GM12878 (cell line): ENCODE data around the gene C3orf20. TPM values are rescaled to one million over a fixed set of nuclear protein-coding genes. Genes with fewer than 3 reads are reported as not detected.

ENCODE experiments used
- ATAC-seq: fragments of 200-7000 bp; cut with Tn5 transposase; 3 replicates; pipeline ENCODE4 v1.9.1; 2020; ENCODE audit warnings: mild to moderate bottlenecking, moderate library complexity
- BruUV-seq: library from RNA; stranded (reverse); fragments of 400-500 nt; replicated peaks from 2 replicates; lab custom pipeline; 2021; lab: Mats Ljungman, UMichigan
- CTCF ChIA-PET: fragments of 300-600 bp; sonication (Branson Sonifier 250); formaldehyde crosslinking; extraction: SDS; loops from one replicate; lab custom pipeline; 2021; ENCODE audit warnings: inconsistent platforms; lab: Yijun Ruan, JAX
- POLR2A ChIA-PET: fragments of 350-600 bp; formaldehyde crosslinking; extraction: SDS; loops from one replicate; lab custom pipeline; 2021; ENCODE audit warnings: inconsistent platforms; lab: Charles Lee
- RAD21 ChIA-PET: fragments of 300-600 bp; sonication (Branson Sonifier 250); formaldehyde crosslinking; loops from one replicate; lab custom pipeline; 2023; ENCODE audit warnings: antibody characterized with exemption; ENCODE audit not compliant: unreplicated experiment; lab: Charles Lee
- SMC1A ChIA-PET: fragments of 300-600 bp; sonication (Branson Sonifier 250); formaldehyde crosslinking; loops from one replicate; lab custom pipeline; 2023; ENCODE audit not compliant: unreplicated experiment, uncharacterized antibody; lab: Charles Lee
- DNase-seq: peaks from one replicate; pipeline ENCODE4 v3.0.0-alpha.2; 2011; ENCODE audit warnings: low read depth, low spot score
- FAIRE-seq: peaks from 3 replicates; lab custom pipeline; 2011; peaks lifted over from hg19 to GRCh38; lab: Jason Lieb, UNC
- H2AFZ ChIP-seq: 2 replicates; pipeline ENCODE4 v1.6.0; 2011; ENCODE audit warnings: low read depth, low read length, control low read depth; ENCODE audit not compliant: control insufficient read depth
- H3K27ac ChIP-seq: 2 replicates; pipeline ENCODE4 v1.5.1; 2011; ENCODE audit warnings: control low read depth; ENCODE audit not compliant: control insufficient read depth, insufficient read depth
- H3K27me3 ChIP-seq, 2 experiments: replicated peaks in 1 of 2; 2 replicates each; pipeline versions ENCODE4 v1.6.0 to v1.6.1; 2011; ENCODE audit warnings: low read length in 1 of 2; ENCODE audit not compliant: control insufficient read depth in 2 of 2, insufficient read depth in 2 of 2
- H3K36me3 ChIP-seq, 2 experiments: 2 replicates each; pipeline ENCODE4 v1.5.1; 2011; ENCODE audit warnings: low read length in 1 of 2; ENCODE audit not compliant: control insufficient read depth in 2 of 2, insufficient read depth in 2 of 2
- H3K4me1 ChIP-seq: 2 replicates; pipeline ENCODE4 v1.6.1; 2011; ENCODE audit warnings: mild to moderate bottlenecking, low read length, moderate library complexity, mixed read lengths; ENCODE audit not compliant: control insufficient read depth, insufficient read depth
- H3K4me2 ChIP-seq: 2 replicates; pipeline ENCODE4 v1.6.0; 2011; ENCODE audit warnings: control low read depth; ENCODE audit not compliant: control insufficient read depth, insufficient read depth
- H3K4me3 ChIP-seq: fragments of 200-600 bp; sonication (generic); 2 replicates; pipeline ENCODE4 v1.5.1; 2016
- H3K79me2 ChIP-seq: 2 replicates; pipeline ENCODE4 v1.6.0; 2011; ENCODE audit warnings: low read length; ENCODE audit not compliant: control insufficient read depth, insufficient read depth
- H3K9ac ChIP-seq: 2 replicates; pipeline ENCODE4 v1.8.0; 2011; ENCODE audit warnings: low read length, control low read depth, mixed read lengths; ENCODE audit not compliant: control insufficient read depth, insufficient read depth
- H3K9me3 ChIP-seq: replicated peaks from 3 replicates; pipeline ENCODE4 v1.5.1; 2011; ENCODE audit warnings: mild to moderate bottlenecking, low read length; ENCODE audit not compliant: control insufficient read depth, insufficient read depth
- H4K20me1 ChIP-seq: 2 replicates; pipeline ENCODE4 v1.6.0; 2011; ENCODE audit not compliant: control insufficient read depth, insufficient read depth
- BRCA1 ChIP-seq: IDR thresholded peaks from 2 replicates; pipeline ENCODE4 v1.6.1; 2011; ENCODE audit warnings: low read depth, low read length, improper control_type of control experiment
- CEBPB ChIP-seq, 2 experiments: fragments of 150-350 bp in 1 of 2; IDR thresholded peaks; 2 replicates each; pipeline ENCODE4 v1.6.1; 2012 to 2014; ENCODE audit warnings: low read depth in 2 of 2, low read length in 2 of 2, borderline replicate concordance in 1 of 2, inconsistent platforms in 1 of 2
- CREB1 ChIP-seq: IDR thresholded peaks from 2 replicates; pipeline ENCODE4 v1.6.1; 2012; ENCODE audit warnings: low read depth, mild to moderate bottlenecking, inconsistent platforms
- E2F8 ChIP-seq: fragments of 450-650 bp; IDR thresholded peaks from 2 replicates; pipeline ENCODE4 v1.6.1; 2018; ENCODE audit warnings: mild to moderate bottlenecking, low read depth, moderate library complexity; ENCODE audit not compliant: partially characterized antibody
- EGR1 ChIP-seq, 2 experiments: IDR thresholded peaks; 1 replicate in 1 of 2; 2 replicates in 1 of 2; pipeline ENCODE4 v1.6.1; 2011 to 2012; ENCODE audit warnings: low read depth in 2 of 2, low read length in 2 of 2, borderline replicate concordance in 1 of 2, mild to moderate bottlenecking in 1 of 2, moderate library complexity in 1 of 2
- HDGF ChIP-seq: fragments of 450-650 bp; IDR thresholded peaks from 2 replicates; pipeline ENCODE4 v1.6.1; 2016; ENCODE audit warnings: antibody characterized with exemption
- IKZF2 ChIP-seq, 2 experiments: fragments of 450-650 bp; IDR thresholded peaks; 2 replicates each; pipeline ENCODE4 v1.6.1; 2017; ENCODE audit warnings: mild to moderate bottlenecking in 2 of 2, moderate library complexity in 2 of 2
- NFYA ChIP-seq: IDR thresholded peaks from 2 replicates; pipeline ENCODE4 v1.6.1; 2011; ENCODE audit warnings: low read depth, mild to moderate bottlenecking, low read length, improper control_type of control experiment, borderline replicate concordance
- NR2F1 ChIP-seq: fragments of 450-650 bp; conservative IDR thresholded peaks from 2 replicates; pipeline ENCODE4 v1.6.1; 2017; ENCODE audit warnings: mild to moderate bottlenecking
- RUNX3 ChIP-seq: IDR thresholded peaks from 2 replicates; pipeline ENCODE4 v1.6.1; 2012; ENCODE audit warnings: low read length, inconsistent platforms
- SIX5 ChIP-seq: IDR thresholded peaks from 2 replicates; pipeline ENCODE4 v1.6.1; 2011; ENCODE audit warnings: mild to moderate bottlenecking, low read depth, low read length, moderate library complexity; ENCODE audit not compliant: severe bottlenecking
- SMAD1 ChIP-seq: fragments of 450-650 bp; IDR thresholded peaks from 2 replicates; pipeline ENCODE4 v1.6.1; 2018; ENCODE audit warnings: mild to moderate bottlenecking, low read depth; ENCODE audit not compliant: partially characterized antibody
- SMAD5 ChIP-seq: IDR thresholded peaks from 2 replicates; pipeline ENCODE4 v1.6.1; 2016; ENCODE audit warnings: antibody characterized with exemption, low read depth
- SMARCA5 ChIP-seq: fragments of 450-650 bp; IDR thresholded peaks from 2 replicates; pipeline ENCODE4 v1.6.1; 2017; ENCODE audit warnings: mild to moderate bottlenecking
- SREBF2 ChIP-seq: IDR thresholded peaks from 2 replicates; pipeline ENCODE4 v1.6.1; 2012; ENCODE audit warnings: mild to moderate bottlenecking, low read length
- ZBTB4 ChIP-seq: fragments of 450-650 bp; formaldehyde crosslinking; IDR thresholded peaks from 2 replicates; pipeline ENCODE4 v1.4.0; 2022; ENCODE audit warnings: mild to moderate bottlenecking, moderate library complexity
- ZNF207 ChIP-seq: fragments of 450-650 bp; IDR thresholded peaks from 2 replicates; pipeline ENCODE4 v1.6.1; 2014; ENCODE audit warnings: antibody characterized with exemption, mild to moderate bottlenecking, borderline replicate concordance
- ZNF274 ChIP-seq: IDR thresholded peaks from one replicate; pipeline ENCODE4 v1.8.0; 2011; ENCODE audit not compliant: insufficient read length, insufficient read depth
- WGBS: methylation state at CpG from one replicate; pipeline ENCODE4 v1.1.6; 2016; ENCODE audit warnings: low lambda C conversion rate; ENCODE audit not compliant: insufficient replicate concordance, insufficient coverage; ENCODE audit errors: missing lambda C conversion rate; 5-methylcytosine and 5-hydroxymethylcytosine counted together
- in situ Hi-C: fragments of 300-500 bp; cut with MboI; formaldehyde crosslinking; loops from 9 replicates; pipeline ENCODE4 v1.14.3; 2018; ENCODE audit warnings: mixed read lengths
- intact Hi-C: fragments of 100-400 bp; cut with micrococcal nuclease; formaldehyde crosslinking; loops from one replicate; pipeline ENCODE4 v1.14.2; 2022; ENCODE audit not compliant: unreplicated experiment
- polyA plus RNA-seq, 11 experiments: library from polyadenylated mRNA; depleted of rRNA in 4 of 11; unstranded in 6 of 11; stranded (reverse) in 5 of 11; fragments of >200 nt; fragmentation: Nextera tagmentation in 4 of 11; fragmentation: Illumina TruSeq in 1 of 11; extraction: Ambion mirVana in 4 of 11; extraction: Trizol in 1 of 11; gene quantifications; 1 replicate in 1 of 11; 2 replicates in 10 of 11; pipeline versions ENCODE4 v1.2.1 to v1.2.3, GENCODE V29; 2011 to 2016; ENCODE audit warnings: inconsistent platforms in 2 of 11, missing spikeins in 2 of 11, low read depth in 1 of 11
- total RNA-seq, 4 experiments: library from RNA; depleted of rRNA in 3 of 4; stranded (reverse); fragments of >200 nt in 3 of 4; fragmentation: Illumina TruSeq in 1 of 4; extraction: Trizol in 1 of 4; gene quantifications; 2 replicates each; pipeline versions ENCODE4 v1.2.1 to v1.2.3, GENCODE V29; 2013 to 2021

C3orf20 gene
- total and polyA plus RNA-seq, 10 of the 15 experiments (the other 5 are each of a cell fraction or from before 2014, with no cell fraction given): 0.05 to 2.9 (median 1.0) TPM

- BruUV-seq: no TSS peak
- H3K4me3 ChIP-seq: no peak overlapping the region
- H2AFZ ChIP-seq: no peak overlapping the region; the same call in 1 of the 2 replicates
- intact Hi-C loops: no loop called here
- H3K79me2 ChIP-seq: no peaks in the 10 kb centered on the region
- H3K4me2 ChIP-seq: peak overlapping the region; percentile 26; the same call in 1 of the 2 replicates
- no peak for FAIRE-seq
- ChIA-PET RAD21 (interaction anchor here (1.7 to 2.0 kb wide), 2 partner anchors 9 to 50 kb away, joined by 4 to 5 read pairs; no protein-coding TSS in a partner anchor), SMC1A (interaction anchor here (0.8 to 1.4 kb wide), 6 partner anchors 9 to 52 kb away, joined by 3 to 7 read pairs (median 4); no protein-coding TSS in a partner anchor), POLR2A (interaction anchor here (0.7 to 1.4 kb wide), 3 partner anchors 9 to 529 kb away, joined by 3 to 4 read pairs (median 3); no protein-coding TSS in a partner anchor), CTCF (interaction anchor here (1.3 to 2.1 kb wide), 2 partner anchors 40 to 44 kb away, joined by 4 to 10 read pairs; no protein-coding TSS in a partner anchor)
- H3K4me1 ChIP-seq: peaks cover 2% of the 10 kb centered on the region; the same call in 1 of the 2 replicates
- in situ Hi-C loops: no loop called here
- WGBS: 41% methylated on average over 5 of the region's 5 CpGs
- no peak overlapping the region for H3K27ac ChIP-seq
- no peak for TF ChIP-seq SREBF2
- no peak for TF ChIP-seq SIX5
- TF ChIP-seq ZNF274: no peak
- no peak for TF ChIP-seq ZBTB4 (CRISPR knock-in tag)
- TF ChIP-seq BRCA1: no peak
- no peak for TF ChIP-seq CEBPB (IDR thresholded peaks at IDR 0.05; ENCODE audit: borderline replicate concordance in 1 of 2, low read depth in 2 of 2, low read length in 2 of 2)
- TF ChIP-seq ZNF207: no peak
- no peak for TF ChIP-seq HDGF
- no peak for TF ChIP-seq SMAD1
- TF ChIP-seq SMARCA5: no peak
- TF ChIP-seq NFYA: no peak
- no peak for TF ChIP-seq CREB1
- no peak for TF ChIP-seq EGR1 (IDR thresholded peaks at IDR 0.05; ENCODE audit: borderline replicate concordance in 1 of 2, low read depth in 2 of 2, low read length in 2 of 2)
- TF ChIP-seq E2F8: no peak
- TF ChIP-seq IKZF2 (IDR thresholded peaks at IDR 0.05): no peak
- no peak for TF ChIP-seq RUNX3
- TF ChIP-seq SMAD5: no peak
- TF ChIP-seq NR2F1: no peak
- H3K36me3 ChIP-seq: no peaks in the 10 kb centered on the region
- peaks cover 2% of the 10 kb centered on the region; the same call in 2 of the 3 replicates for H3K9me3 ChIP-seq
- no peaks in the 10 kb centered on the region for H4K20me1 ChIP-seq
- H3K9ac ChIP-seq: no peak overlapping the region
- H3K27me3 ChIP-seq: no peaks in the 10 kb centered on the region
- DNase-seq: no peak
- ATAC-seq: no peak
These were observed 66.0 kb downstream of the C3orf20 start for GRCh38 chr3:14740983-14741382.
